ENCODE data around the gene ATP6V1B1.

DNA sequence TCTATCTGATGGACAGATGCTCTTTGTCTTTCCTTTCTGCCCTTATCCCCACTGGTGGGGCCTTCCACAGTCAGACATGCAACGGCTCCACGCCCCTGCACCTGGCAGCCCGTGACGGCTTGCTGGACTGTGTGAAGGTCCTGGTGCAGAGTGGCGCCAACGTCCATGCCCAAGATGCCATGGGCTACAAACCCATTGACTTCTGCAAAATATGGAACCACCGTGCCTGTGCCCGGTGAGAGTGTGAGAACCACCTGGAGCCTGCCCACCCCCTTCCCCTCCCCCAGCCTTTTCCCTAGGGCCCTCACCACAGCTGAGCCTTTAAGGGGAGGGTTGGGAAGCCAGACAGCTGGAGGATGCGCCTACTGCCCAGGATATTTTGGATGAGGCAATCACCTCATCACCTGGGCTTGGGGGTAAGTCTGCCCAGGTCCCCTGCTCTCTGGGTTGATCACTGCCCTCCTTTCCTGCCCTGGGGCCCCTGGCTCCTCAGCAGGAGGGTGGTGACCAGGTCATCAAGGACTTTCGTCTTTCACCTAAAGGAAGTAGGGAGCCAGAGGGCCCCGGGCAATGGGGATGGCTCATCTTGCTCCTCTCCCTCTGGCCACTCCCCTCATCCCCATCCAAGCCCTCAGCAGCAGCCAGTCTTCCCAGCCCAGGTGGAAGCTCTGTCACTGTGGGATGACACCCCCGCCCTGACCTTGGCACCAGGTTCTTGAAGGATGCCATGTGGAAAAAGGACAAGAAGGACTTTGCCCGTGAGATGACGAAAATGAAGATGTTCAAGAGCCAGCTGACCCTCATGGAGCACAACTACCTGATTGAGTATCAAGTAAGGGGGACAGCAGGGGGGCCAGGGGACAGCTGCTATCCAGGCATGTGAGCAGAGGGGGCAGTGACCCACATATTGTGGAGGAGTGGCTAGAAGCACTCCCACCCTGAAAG is 46.4 kb downstream of the ATP6V1B1 start:
- TF ChIP-seq, protein P1, sequence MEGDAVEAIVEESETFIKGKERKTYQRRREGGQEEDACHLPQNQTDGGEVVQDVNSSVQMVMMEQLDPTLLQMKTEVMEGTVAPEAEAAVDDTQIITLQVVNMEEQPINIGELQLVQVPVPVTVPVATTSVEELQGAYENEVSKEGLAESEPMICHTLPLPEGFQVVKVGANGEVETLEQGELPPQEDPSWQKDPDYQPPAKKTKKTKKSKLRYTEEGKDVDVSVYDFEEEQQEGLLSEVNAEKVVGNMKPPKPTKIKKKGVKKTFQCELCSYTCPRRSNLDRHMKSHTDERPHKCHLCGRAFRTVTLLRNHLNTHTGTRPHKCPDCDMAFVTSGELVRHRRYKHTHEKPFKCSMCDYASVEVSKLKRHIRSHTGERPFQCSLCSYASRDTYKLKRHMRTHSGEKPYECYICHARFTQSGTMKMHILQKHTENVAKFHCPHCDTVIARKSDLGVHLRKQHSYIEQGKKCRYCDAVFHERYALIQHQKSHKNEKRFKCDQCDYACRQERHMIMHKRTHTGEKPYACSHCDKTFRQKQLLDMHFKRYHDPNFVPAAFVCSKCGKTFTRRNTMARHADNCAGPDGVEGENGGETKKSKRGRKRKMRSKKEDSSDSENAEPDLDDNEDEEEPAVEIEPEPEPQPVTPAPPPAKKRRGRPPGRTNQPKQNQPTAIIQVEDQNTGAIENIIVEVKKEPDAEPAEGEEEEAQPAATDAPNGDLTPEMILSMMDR (conservative IDR thresholded peaks at IDR 0.05 in 1 of 2, IDR thresholded peaks at IDR 0.05 in 1 of 2; ENCODE audit: extremely low read depth in 1 of 2, insufficient read depth in 1 of 2, low read depth in 1 of 2, low read length in 2 of 2), result no peak
- TF ChIP-seq EZH2 (IDR thresholded peaks at IDR 0.05; ENCODE audit: borderline replicate concordance, low read length), result no peak
